GM23338 (cell line): ENCODE data around the gene SOD1.

Experiments
- EZH2 ChIP-seq: fragments of 200-600 bp; sonication (generic); IDR thresholded peaks from one replicate; pipeline ENCODE4 v1.8.0; 2017; ENCODE audit warnings: antibody characterized with exemption, mild to moderate bottlenecking, low read depth; ENCODE audit not compliant: unreplicated experiment
- EZH2phosphoT487 ChIP-seq: fragments of 200-600 bp; sonication (generic); IDR thresholded peaks from one replicate; pipeline ENCODE4 v1.8.1; 2018; ENCODE audit warnings: antibody characterized with exemption; ENCODE audit not compliant: unreplicated experiment
- NANOG ChIP-seq: IDR thresholded peaks from 2 replicates; pipeline ENCODE4 v1.6.1; 2016; ENCODE audit warnings: antibody characterized with exemption, borderline replicate concordance
- POLR2AphosphoS5 ChIP-seq: IDR thresholded peaks from 2 replicates; pipeline ENCODE4 v1.6.1; 2016; ENCODE audit warnings: antibody characterized with exemption, low read depth
- ZNF114 ChIP-seq: fragments of 250-450 bp; sonication (Bioruptor Pico); IDR thresholded peaks from 2 replicates; pipeline ENCODE4 v1.5.0; 2020; ENCODE audit warnings: mild to moderate bottlenecking, moderate library complexity
- ZNF331 ChIP-seq: fragments of 250-450 bp; sonication (Bioruptor Pico); IDR thresholded peaks from 2 replicates; pipeline ENCODE4 v1.5.0; 2020; ENCODE audit warnings: low read depth, mild to moderate bottlenecking, moderate library complexity
- TF ChIP-seq, protein P1 (sequence below), 2 experiments: fragments of 200-600 bp in 1 of 2; sonication (generic) in 1 of 2; conservative IDR thresholded peaks; 2 replicates each; pipeline versions ENCODE4 v1.5.1 to v1.6.1; 2016 to 2017; ENCODE audit warnings: antibody characterized with exemption in 2 of 2, low read depth in 2 of 2, mild to moderate bottlenecking in 2 of 2, moderate library complexity in 1 of 2
- TF ChIP-seq, protein P2 (sequence below): IDR thresholded peaks from one replicate; pipeline ENCODE4 v1.6.1; 2018; ENCODE audit warnings: antibody characterized with exemption; ENCODE audit not compliant: unreplicated experiment
- TF ChIP-seq, protein P3 (sequence below): IDR thresholded peaks from 2 replicates; pipeline ENCODE4 v1.6.1; 2016; ENCODE audit warnings: antibody characterized with exemption

DNA sequence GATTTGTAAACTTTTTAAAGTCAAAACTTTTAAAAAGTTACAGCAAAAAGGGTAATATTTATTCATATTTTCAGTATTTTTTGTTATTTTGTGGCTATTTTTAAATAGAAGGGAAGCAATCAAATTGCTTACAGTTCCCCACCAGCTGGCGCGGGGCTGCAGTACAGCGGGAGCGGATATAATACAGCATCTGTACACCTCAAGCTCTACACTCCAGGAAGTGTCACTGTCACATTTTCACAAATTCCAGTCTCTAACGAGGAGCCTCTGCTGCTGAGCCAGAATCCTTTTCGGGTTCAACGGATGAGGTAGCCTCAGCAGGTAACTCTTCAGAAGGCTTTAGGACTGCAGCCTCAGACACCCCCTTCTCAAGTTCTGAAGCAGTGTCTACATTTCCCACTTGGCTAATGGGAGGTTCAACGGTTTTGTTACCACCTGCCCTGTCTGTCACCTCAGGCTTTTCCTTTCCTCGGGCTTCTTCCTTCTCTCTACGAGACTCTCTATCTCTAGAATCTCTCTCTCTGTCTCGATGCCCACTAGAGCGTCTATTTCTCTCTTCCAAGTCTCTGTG is 11.7 kb downstream of the SOD1 start:
- TF ChIP-seq, protein P1, sequence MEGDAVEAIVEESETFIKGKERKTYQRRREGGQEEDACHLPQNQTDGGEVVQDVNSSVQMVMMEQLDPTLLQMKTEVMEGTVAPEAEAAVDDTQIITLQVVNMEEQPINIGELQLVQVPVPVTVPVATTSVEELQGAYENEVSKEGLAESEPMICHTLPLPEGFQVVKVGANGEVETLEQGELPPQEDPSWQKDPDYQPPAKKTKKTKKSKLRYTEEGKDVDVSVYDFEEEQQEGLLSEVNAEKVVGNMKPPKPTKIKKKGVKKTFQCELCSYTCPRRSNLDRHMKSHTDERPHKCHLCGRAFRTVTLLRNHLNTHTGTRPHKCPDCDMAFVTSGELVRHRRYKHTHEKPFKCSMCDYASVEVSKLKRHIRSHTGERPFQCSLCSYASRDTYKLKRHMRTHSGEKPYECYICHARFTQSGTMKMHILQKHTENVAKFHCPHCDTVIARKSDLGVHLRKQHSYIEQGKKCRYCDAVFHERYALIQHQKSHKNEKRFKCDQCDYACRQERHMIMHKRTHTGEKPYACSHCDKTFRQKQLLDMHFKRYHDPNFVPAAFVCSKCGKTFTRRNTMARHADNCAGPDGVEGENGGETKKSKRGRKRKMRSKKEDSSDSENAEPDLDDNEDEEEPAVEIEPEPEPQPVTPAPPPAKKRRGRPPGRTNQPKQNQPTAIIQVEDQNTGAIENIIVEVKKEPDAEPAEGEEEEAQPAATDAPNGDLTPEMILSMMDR (conservative IDR thresholded peaks at IDR 0.05; ENCODE audit: low read depth in 2 of 2): no peak
- TF ChIP-seq NANOG (no peak), POLR2AphosphoS5 (no peak), EZH2 (no peak), ZNF114 (CRISPR knock-in tag) (no peak), EZH2phosphoT487 (no peak), ZNF331 (CRISPR knock-in tag) (no peak)
- TF ChIP-seq, protein P2, sequence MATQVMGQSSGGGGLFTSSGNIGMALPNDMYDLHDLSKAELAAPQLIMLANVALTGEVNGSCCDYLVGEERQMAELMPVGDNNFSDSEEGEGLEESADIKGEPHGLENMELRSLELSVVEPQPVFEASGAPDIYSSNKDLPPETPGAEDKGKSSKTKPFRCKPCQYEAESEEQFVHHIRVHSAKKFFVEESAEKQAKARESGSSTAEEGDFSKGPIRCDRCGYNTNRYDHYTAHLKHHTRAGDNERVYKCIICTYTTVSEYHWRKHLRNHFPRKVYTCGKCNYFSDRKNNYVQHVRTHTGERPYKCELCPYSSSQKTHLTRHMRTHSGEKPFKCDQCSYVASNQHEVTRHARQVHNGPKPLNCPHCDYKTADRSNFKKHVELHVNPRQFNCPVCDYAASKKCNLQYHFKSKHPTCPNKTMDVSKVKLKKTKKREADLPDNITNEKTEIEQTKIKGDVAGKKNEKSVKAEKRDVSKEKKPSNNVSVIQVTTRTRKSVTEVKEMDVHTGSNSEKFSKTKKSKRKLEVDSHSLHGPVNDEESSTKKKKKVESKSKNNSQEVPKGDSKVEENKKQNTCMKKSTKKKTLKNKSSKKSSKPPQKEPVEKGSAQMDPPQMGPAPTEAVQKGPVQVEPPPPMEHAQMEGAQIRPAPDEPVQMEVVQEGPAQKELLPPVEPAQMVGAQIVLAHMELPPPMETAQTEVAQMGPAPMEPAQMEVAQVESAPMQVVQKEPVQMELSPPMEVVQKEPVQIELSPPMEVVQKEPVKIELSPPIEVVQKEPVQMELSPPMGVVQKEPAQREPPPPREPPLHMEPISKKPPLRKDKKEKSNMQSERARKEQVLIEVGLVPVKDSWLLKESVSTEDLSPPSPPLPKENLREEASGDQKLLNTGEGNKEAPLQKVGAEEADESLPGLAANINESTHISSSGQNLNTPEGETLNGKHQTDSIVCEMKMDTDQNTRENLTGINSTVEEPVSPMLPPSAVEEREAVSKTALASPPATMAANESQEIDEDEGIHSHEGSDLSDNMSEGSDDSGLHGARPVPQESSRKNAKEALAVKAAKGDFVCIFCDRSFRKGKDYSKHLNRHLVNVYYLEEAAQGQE: no peak
- TF ChIP-seq, protein P3, sequence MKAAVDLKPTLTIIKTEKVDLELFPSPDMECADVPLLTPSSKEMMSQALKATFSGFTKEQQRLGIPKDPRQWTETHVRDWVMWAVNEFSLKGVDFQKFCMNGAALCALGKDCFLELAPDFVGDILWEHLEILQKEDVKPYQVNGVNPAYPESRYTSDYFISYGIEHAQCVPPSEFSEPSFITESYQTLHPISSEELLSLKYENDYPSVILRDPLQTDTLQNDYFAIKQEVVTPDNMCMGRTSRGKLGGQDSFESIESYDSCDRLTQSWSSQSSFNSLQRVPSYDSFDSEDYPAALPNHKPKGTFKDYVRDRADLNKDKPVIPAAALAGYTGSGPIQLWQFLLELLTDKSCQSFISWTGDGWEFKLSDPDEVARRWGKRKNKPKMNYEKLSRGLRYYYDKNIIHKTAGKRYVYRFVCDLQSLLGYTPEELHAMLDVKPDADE: no peak
